ENCODE measurements around the gene HMBS. TPM values are rescaled to one million over a fixed set of nuclear protein-coding genes. Genes with fewer than 3 reads are reported as not detected.

HMBS gene
- total and polyA plus RNA-seq, 5 experiments from 2014 or later = 6.9 to 32.7 (median 20.0) TPM

DNA sequence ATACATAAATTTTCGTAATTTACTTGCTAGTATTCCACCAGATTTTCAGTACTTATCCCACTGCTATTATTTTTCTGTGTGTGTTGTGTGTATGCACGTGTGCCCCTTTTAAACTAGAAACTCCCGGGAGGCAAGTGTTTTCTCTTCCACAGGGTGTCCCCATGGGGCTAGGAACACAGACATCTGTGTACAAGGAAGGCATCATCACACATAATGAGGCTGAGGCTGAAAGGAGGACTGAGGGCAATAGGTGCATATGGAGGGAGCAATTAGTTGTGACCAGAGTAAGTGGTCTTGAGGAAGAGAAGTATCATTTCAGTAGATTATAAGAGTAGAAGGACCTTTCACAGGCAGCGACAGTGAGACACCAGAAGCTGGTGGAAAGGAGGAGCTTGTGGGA, 19.1 kb downstream of the HMBS start:
- H3K9me3 Mint-ChIP-seq = no peaks in the 10 kb centered on the region
- no peaks in the 10 kb centered on the region for H3K27me3 Mint-ChIP-seq
- H3K27ac Mint-ChIP-seq = peak overlapping the region; percentile 57 to 100 (median 96)
- H3K4me3 Mint-ChIP-seq = peak overlapping the region in 9 of 10 donors; percentile 69 to 99 (median 83)
- ATAC-seq = no peak
- peaks cover 0 to 3% (median 0%) of the 10 kb centered on the region in 3 donors for H3K36me3 Mint-ChIP-seq
- peaks cover 24 to 68% (median 50%) of the 10 kb centered on the region in 4 donors for H3K4me1 Mint-ChIP-seq
- no peak for DNase-seq
- POLR2A ChIA-PET = interaction anchor here (0.6 to 6.6 kb wide), 3 partner anchors 7 to 404 kb away, joined by 4 to 79 read pairs (median 48); a partner anchor contains a TSS

DNA sequence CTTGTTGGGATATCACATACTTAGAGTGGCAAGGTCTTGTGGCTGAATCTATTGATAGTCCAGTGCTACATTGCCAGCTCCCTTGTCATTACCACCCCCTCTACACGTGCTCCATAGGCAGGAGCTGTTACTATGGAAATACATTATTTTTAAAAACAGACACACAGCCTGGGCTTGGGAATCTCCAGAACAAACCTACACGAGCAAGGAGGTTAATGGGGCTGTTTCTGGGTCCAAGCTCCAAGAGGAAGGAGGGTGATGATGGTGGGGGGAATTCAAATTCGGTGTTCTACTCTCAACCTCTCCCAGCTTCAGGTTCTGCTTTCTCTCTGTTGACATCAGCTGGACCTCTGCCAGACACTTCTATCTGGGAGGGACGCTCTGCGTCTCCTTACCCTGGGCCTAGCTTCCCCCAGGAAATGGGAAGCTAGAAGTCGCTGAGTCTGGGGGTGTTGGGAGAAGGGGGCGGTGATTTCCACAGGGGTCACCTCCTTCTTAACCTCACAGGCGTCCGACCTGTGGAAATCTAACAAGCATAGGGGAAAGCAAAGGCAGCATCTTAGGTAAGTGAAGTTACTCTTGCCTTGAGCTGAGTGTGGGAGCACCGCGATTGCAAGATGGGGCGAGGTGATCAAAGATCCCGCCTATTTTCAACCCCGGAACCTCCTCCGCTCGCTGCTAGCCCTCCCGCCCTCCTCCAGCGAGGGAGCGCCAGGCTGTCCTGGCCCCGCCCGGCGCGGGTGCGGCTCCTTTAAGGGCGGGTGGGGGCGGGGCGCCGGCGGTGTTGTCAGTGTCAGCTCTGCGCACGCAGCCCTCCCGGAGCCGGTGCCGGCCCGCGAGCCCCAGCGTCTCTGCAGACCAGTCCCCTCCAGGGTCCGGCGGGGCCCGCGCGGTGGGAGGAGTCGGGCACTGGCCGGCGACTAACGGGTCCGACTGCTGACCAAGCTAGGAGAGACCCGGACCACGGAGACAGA, 22.2 kb downstream of the HMBS start, which contains the start of gene C2CD2L:
Gene C2CD2L, plus strand, starts transcription at position 781 of the 974 bp plus-strand sequence. CDS start 398 bp downstream, outside the sequence.
- H3K36me3 Mint-ChIP-seq = peaks cover 1 to 19% (median 4%) of the 10 kb centered on the region in 3 donors
- peak within 1 kb of the TSS; percentile 88 to 95 (median 93) for H3K27ac Mint-ChIP-seq
- ATAC-seq (peak; percentile 81 to 83), DNase-seq (peak; percentile 72 to 89 (median 82))
- peaks cover 28 to 67% (median 50%) of the 10 kb centered on the region in 4 donors for H3K4me1 Mint-ChIP-seq
- POLR2A ChIA-PET = interaction anchor here (0.5 to 7.2 kb wide), 14 partner anchors 10 to 534 kb away, joined by 3 to 130 read pairs (median 4); partner anchors contain the start of genes ARCN1, HINFP, HMBS and RPS25
- no peaks in the 10 kb centered on the region for H3K9me3 Mint-ChIP-seq
- H3K27me3 Mint-ChIP-seq = no peaks in the 10 kb centered on the region
- H3K4me3 Mint-ChIP-seq = peak within 1 kb of the TSS; percentile 84 to 95 (median 89)

DNA sequence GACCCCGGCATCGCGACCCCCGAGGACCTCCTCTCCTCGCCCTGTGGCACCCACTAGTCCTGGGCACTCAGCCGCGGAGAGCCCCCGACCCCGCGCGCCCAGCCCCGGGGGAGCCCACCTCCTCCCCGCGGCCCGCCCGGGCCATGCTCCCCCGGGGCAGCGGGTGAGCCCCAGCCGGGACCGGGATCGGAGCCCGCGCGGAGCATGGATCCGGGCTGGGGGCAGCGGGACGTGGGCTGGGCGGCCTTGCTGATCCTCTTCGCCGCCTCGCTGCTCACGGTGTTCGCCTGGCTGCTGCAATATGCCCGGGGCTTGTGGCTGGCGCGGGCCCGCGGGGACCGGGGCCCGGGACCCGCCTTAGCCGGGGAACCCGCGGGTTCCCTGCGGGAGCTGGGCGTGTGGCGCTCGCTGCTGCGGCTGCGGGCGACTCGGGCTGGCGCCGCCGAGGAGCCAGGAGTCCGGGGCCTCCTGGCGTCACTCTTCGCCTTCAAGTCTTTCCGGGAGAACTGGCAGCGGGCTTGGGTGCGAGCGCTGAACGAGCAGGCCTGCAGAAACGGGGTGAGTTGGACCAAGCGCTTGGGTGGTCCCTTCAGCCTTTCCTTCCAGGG, 23.0 kb downstream of the HMBS start:
- POLR2A ChIA-PET = interaction anchor here (0.7 to 7.2 kb wide), 9 partner anchors 11 to 535 kb away, joined by 3 to 130 read pairs (median 5); partner anchors contain the start of genes ARCN1, HINFP, HMBS and RPS25
- Mint-ChIP-seq H3K36me3 (peaks cover 2 to 22% (median 6%) of the 10 kb centered on the region in 3 donors), H3K4me1 (peaks cover 28 to 61% (median 47%) of the 10 kb centered on the region in 4 donors), H3K9me3 (no peaks in the 10 kb centered on the region), H3K27ac (peak overlapping the region; percentile 73 to 95 (median 93)), H3K4me3 (peak overlapping the region; percentile 84 to 95 (median 89)), H3K27me3 (no peaks in the 10 kb centered on the region)
- DNase-seq = no peak
- peak; percentile 32 to 37 for ATAC-seq

DNA sequence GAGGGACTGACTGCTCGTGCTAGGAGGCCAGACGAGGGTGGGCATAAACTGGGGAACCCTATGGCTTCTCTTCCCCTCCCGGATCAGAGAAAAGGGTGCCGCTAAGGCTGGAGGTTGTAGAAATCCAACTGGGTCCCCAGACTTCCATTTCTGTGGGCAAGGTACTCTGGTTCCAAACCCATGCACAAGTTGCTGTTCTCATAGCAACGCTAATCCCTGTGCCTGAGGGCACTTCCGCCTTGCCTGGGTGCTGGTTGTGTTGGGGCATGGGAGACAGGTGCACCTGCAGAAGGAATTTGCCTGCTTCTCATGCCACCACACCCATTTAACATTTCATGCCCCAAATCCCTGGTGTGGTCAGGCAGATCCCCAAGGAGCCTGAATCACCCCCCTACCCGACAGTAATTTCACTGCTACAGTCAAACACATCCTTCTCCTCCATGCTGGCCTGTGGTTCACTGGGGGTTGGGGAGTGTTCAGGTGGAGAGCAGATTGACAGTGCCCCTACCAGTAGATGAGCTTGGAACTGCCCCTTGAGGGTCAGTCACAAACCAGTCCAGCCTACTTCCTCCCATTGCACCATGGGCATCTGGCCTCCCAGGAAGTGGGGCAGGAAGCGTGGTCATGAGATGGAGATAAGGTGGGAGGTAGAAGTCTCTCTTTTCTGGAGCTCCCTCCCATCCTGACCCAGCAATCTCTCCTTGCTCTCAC, 23.6 kb downstream of the HMBS start:
- Mint-ChIP-seq H3K27ac (peak overlapping the region; percentile 73 to 95 (median 92)), H3K4me3 (peak overlapping the region; percentile 84 to 95 (median 88)), H3K4me1 (peaks cover 33 to 59% (median 49%) of the 10 kb centered on the region in 4 donors), H3K27me3 (no peaks in the 10 kb centered on the region), H3K9me3 (no peaks in the 10 kb centered on the region), H3K36me3 (peaks cover 2 to 28% (median 6%) of the 10 kb centered on the region in 3 donors)
- ATAC-seq = peak; percentile 44 to 52
- POLR2A ChIA-PET = interaction anchor here (0.7 to 7.2 kb wide), 10 partner anchors 11 to 536 kb away, joined by 3 to 130 read pairs (median 4); partner anchors contain the start of genes ARCN1, HINFP, HMBS and RPS25
- peak in 5 of 10 donors; percentile 25 to 55 (median 37) for DNase-seq

DNA sequence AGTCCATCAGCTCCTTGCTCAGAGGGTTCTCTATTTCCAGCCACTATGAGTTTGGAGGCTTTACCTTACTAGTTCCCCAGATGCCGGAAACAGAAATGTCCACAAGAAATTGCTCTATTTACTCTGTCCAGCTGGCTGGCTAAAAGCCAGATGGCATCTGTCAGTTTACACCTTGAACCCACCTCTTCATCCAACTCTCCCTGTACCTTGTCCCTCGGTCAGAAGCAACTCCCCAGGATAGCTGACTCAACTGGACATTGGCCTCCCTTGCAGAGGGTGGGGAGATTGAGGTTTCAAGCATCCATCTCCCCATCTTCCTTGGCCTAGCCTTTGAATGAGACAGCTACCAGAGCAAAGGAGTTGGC, 24.2 kb downstream of the HMBS start:
- ATAC-seq = no peak
- POLR2A ChIA-PET = interaction anchor here (0.7 to 7.2 kb wide), 5 partner anchors 11 to 28 kb away, joined by 3 to 130 read pairs (median 5); partner anchors contain the start of genes HINFP and HMBS
- H3K4me1 Mint-ChIP-seq = peaks cover 33 to 57% (median 48%) of the 10 kb centered on the region in 4 donors

DNA sequence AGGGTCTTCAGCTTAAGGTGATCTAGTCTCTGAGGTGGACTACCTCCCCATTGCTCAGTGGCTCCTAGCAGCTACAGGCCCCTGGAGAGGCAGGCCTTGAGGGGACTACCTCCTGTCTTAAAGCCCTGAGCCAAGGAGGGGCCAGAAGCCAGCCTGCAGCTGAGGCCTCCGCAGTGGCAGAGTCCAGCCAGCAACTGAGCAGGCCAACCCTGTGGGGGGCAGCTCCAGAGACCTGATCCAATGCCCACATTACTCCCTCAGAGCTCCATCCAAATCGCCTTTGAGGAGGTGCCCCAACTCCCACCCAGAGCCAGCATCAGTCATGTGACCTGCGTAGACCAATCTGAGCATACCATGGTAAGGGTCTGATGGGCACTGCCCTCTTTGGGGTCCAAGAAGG, 25.2 kb downstream of the HMBS start:
- POLR2A ChIA-PET = interaction anchor here (0.8 to 7.2 kb wide), 4 partner anchors 10 to 194 kb away, joined by 3 to 130 read pairs (median 41); partner anchors contain the start of gene HINFP
- H3K4me1 Mint-ChIP-seq = peaks cover 33 to 57% (median 48%) of the 10 kb centered on the region in 4 donors
- H3K36me3 Mint-ChIP-seq = peaks cover 2 to 39% (median 6%) of the 10 kb centered on the region in 3 donors
- no peaks in the 10 kb centered on the region for H3K9me3 Mint-ChIP-seq
- ATAC-seq (no peak), DNase-seq (no peak)
- H3K4me3 Mint-ChIP-seq = peak overlapping the region; percentile 84 to 95 (median 88)
- H3K27me3 Mint-ChIP-seq = no peaks in the 10 kb centered on the region
- peak overlapping the region; percentile 34 to 95 (median 92) for H3K27ac Mint-ChIP-seq

More for the DNA sequence above, 24.2 kb downstream of the HMBS start:
- Mint-ChIP-seq H3K27me3 (no peaks in the 10 kb centered on the region), H3K9me3 (no peaks in the 10 kb centered on the region), H3K4me3 (peak overlapping the region; percentile 84 to 95 (median 88)), H3K36me3 (peaks cover 2 to 34% (median 6%) of the 10 kb centered on the region in 3 donors), H3K27ac (peak overlapping the region; percentile 86 to 95 (median 92))
- no peak for DNase-seq

DNA sequence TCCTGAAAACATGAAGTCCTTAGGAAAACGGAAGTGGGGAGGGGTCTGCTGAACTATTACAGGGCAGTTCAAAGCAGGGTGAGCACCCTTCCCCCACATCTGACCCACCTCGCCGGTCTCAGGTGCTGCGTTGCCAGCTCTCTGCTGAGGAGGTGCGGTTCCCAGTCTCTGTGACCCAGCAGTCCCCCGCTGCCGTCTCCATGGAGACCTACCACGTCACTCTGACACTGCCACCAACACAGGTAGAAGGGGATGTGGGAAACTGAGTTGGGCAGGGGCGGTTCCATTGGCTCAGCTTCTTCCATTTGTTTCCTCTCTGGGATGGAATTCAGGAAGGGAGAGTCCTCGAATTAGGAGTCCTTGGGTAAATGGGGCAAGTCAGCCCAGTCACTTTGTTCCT, 25.8 kb downstream of the HMBS start:
- H3K4me1 Mint-ChIP-seq = peaks cover 34 to 62% (median 51%) of the 10 kb centered on the region in 4 donors
- H3K4me3 Mint-ChIP-seq = peak overlapping the region in 2 of 10 donors; percentile 30 to 65
- no peak for ATAC-seq
- DNase-seq = no peak
- POLR2A ChIA-PET = interaction anchor here (3.0 to 7.2 kb wide), 2 partner anchors 8 to 9 kb away, joined by 25 to 130 read pairs; partner anchors contain the start of genes DPAGT1 and HINFP
- H3K27ac Mint-ChIP-seq = peak overlapping the region in 9 of 10 donors; percentile 48 to 94 (median 82)
- H3K9me3 Mint-ChIP-seq = no peaks in the 10 kb centered on the region
- peaks cover 5 to 43% (median 10%) of the 10 kb centered on the region in 3 donors for H3K36me3 Mint-ChIP-seq
- H3K27me3 Mint-ChIP-seq = no peaks in the 10 kb centered on the region

DNA sequence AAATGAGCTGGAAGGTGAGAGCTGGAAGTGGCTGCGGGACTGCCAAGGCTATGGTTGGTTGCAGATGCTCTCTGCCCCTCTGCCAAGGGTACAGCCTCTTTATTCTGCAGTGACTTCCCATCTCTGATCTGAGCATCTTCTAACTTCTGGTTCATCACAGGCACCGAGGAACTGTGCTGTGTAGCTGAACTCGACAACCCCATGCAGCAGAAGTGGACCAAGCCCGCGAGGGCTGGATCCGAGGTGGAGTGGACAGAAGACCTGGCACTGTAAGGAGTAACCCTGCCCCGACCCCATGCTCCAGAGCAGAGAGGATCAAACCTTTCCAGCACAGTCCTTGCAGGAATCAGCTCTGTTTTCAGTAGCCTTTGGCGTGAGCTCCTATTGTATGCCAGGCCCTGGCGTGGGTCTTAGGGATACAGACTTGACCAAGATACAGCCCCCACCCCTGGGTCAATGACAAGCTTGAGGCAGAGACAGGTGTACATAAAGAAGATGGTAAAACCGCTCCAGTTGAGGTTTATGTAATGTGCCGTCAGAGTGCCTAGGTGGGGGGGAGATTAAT, 26.8 kb downstream of the HMBS start:
- Mint-ChIP-seq H3K9me3 (no peaks in the 10 kb centered on the region), H3K27ac (peak overlapping the region; percentile 26 to 93 (median 72)), H3K36me3 (peaks cover 5 to 44% (median 11%) of the 10 kb centered on the region in 3 donors), H3K27me3 (no peaks in the 10 kb centered on the region), H3K4me3 (peak overlapping the region in 1 of 10 donors; percentile 11), H3K4me1 (peaks cover 35 to 68% (median 53%) of the 10 kb centered on the region in 4 donors)
- DNase-seq (no peak), ATAC-seq (no peak)
- POLR2A ChIA-PET = interaction anchor here (0.6 to 7.2 kb wide), 5 partner anchors 8 to 132 kb away, joined by 3 to 130 read pairs (median 8); partner anchors contain the start of genes DPAGT1 and HINFP

DNA sequence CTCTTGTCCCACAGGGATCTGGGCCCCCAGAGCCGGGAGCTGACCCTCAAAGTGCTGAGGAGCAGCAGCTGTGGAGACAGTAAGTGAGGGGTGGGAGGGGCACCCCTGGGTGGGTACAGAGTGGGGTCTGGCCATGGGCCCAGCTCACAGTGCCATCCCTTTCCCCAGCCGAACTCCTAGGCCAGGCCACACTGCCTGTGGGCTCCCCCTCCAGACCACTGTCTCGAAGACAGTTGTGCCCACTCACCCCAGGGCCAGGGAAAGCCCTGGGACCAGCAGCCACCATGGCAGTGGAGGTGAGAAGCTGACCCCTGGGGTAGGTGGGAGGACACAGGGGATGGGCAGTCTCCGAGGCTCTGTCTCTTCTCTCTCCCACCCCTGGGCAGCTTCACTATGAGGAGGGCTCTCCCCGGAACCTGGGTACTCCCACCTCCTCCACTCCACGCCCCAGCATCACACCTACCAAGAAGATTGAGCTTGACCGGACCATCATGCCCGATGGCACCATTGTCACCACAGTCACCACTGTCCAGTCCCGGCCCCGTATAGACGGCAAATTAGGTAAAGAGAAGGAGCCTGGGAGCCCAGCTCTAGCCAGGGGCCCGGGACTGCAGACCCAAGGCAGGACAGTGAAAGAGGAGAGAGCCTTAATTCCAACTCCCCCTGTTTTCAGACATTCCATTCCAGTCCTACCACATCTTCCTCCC, 27.8 kb downstream of the HMBS start:
- Mint-ChIP-seq H3K9me3 (no peaks in the 10 kb centered on the region), H3K4me3 (no peak overlapping the region), H3K36me3 (peaks cover 7 to 45% (median 11%) of the 10 kb centered on the region in 3 donors), H3K4me1 (peaks cover 37 to 72% (median 56%) of the 10 kb centered on the region in 4 donors), H3K27ac (peak overlapping the region in 9 of 10 donors; percentile 2 to 91 (median 69)), H3K27me3 (no peaks in the 10 kb centered on the region)
- no peak for ATAC-seq
- no peak for DNase-seq
- POLR2A ChIA-PET = interaction anchor here (0.9 to 3.0 kb wide), 4 partner anchors 9 to 37 kb away, joined by 3 to 25 read pairs (median 6); partner anchors contain the start of genes ABCG4, DPAGT1 and HINFP

DNA sequence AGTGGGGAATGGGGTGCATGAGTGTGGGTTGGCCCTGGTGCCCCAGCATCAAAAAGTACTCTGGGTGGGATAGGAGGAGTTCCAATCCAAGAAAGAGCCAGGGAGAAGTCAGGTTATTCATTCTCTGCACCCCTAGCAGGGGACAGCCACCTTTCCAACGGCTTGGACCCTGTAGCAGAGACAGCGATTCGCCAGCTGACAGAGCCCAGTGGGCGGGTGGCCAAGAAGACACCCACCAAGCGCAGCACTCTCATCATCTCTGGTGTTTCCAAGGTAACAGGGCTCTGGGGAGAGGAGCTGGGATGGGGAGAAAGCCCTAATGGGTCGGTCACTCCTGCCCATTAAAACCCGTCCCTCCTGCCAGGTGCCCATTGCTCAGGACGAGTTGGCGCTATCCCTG, 29.0 kb downstream of the HMBS start:
- H3K9me3 Mint-ChIP-seq = no peaks in the 10 kb centered on the region
- H3K27ac Mint-ChIP-seq = peak overlapping the region in 9 of 10 donors; percentile 26 to 99 (median 59)
- peaks cover 7 to 45% (median 11%) of the 10 kb centered on the region in 3 donors for H3K36me3 Mint-ChIP-seq
- DNase-seq (no peak), ATAC-seq (no peak)
- no peaks in the 10 kb centered on the region for H3K27me3 Mint-ChIP-seq
- POLR2A ChIA-PET = interaction anchor here (0.6 to 3.9 kb wide), 2 partner anchors 11 to 166 kb away, joined by 4 to 48 read pairs; partner anchors contain the start of gene DPAGT1
- peaks cover 32 to 66% (median 49%) of the 10 kb centered on the region in 4 donors for H3K4me1 Mint-ChIP-seq
- peak overlapping the region in 1 of 10 donors; percentile 10 for H3K4me3 Mint-ChIP-seq
